NOMO-1 treated with DMSO at 0.1 percent for 48 hours (cell line): ENCODE measurements around the gene SLC2A11.

Experiments used
- DNase-seq: peaks from one replicate; lab custom pipeline; 2025; ENCODE audit not compliant: unreplicated experiment; lab: John Stamatoyannopoulos, UW

SLC2A11 gene

GRCh38 chr22:23832226-23833016, 25.3 kb upstream of the SLC2A11 start:
- DNase-seq, result no peak

- no peak for DNase-seq
Observed at GRCh38 chr22:23833017-23833751, 24.5 kb upstream of the SLC2A11 start.

GRCh38 chr22:23833911-23834317, 23.8 kb upstream of the SLC2A11 start:
- DNase-seq, result no peak

GRCh38 chr22:23834406-23834792, 23.3 kb upstream of the SLC2A11 start:
- DNase-seq, result no peak

GRCh38 chr22:23834793-23835483, 22.7 kb upstream of the SLC2A11 start:
- DNase-seq, result no peak

- DNase-seq, result no peak
Observed at GRCh38 chr22:23835484-23836144, 22.1 kb upstream of the SLC2A11 start.

- no peak for DNase-seq
Observed at GRCh38 chr22:23836281-23836680, 21.4 kb upstream of the SLC2A11 start.

- DNase-seq, result no peak
Observed at GRCh38 chr22:23836692-23837495, 20.8 kb upstream of the SLC2A11 start.

- DNase-seq, result no peak
Observed at GRCh38 chr22:23837496-23837859, 20.2 kb upstream of the SLC2A11 start.

- DNase-seq, result peak; percentile 75
Observed at GRCh38 chr22:23837911-23838680, 19.6 kb upstream of the SLC2A11 start.

- peak; percentile 100 for DNase-seq
Observed at GRCh38 chr22:23838681-23839468, 18.8 kb upstream of the SLC2A11 start, which contains the start of gene DERL3. Gene DERL3, minus strand, starts transcription at chr22:23839006. Its CDS starts 19 bp downstream, at chr22:23838987.

GRCh38 chr22:23840026-23840425, 17.6 kb upstream of the SLC2A11 start:
- DNase-seq, result no peak

- DNase-seq, result no peak
Observed at GRCh38 chr22:23841292-23841691, 16.4 kb upstream of the SLC2A11 start.

GRCh38 chr22:23841736-23842445, 15.8 kb upstream of the SLC2A11 start:
- DNase-seq, result no peak

GRCh38 chr22:23842599-23842998, 15.1 kb upstream of the SLC2A11 start:
- no peak for DNase-seq

- no peak for DNase-seq
Observed at GRCh38 chr22:23844739-23845202, 12.9 kb upstream of the SLC2A11 start.

GRCh38 chr22:23845265-23846080, 12.2 kb upstream of the SLC2A11 start:
- no peak for DNase-seq
